Inflammatory macrophage treated with lipopolysaccharide for 4 hours (primary cell): ENCODE results near the gene PRDM1.

Experiments
- DNase-seq: peaks from one replicate; pipeline ENCODE4 v3.0.0-alpha.2; 2020

Gene PRDM1

DNA sequence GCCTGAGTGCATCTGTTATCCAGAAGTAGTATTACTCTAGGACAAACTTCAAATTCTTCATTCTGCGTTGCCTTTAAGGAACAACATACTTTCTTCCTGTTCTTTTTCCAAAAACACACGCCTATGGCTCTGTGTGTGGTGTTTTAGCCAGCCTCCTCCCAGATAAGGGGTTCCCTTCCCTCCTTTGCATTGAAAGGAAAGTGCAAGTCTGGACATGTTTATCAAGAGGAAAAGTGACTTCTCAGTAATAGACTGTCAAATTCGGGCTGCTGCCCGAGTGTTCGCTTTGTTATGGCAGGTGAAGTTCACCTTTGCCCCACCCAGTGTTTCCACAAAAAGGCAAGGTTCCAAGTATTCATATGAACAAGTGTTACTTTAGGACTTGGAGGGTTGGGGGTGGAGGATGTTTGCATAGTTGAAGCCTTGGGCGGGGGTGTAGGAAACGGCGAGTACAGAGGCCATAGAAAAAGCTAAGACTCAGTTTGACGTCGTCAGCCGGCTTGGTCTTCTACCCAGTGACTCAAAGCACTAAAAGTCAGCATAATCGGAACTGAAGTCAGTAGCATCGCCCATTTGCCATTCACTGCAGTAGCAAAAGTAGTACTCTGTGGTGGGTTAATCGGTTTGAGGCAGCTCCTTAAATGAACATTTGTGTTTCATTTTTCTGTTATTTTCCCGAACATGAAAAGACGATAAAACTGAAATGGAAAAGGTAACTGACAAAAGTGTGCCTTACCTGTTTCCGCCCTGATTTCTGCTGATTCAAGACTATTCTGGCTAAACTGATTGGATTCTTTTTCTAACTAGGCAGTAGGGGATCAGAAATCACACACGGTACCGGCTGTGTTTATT lies 12.5 kb downstream of the PRDM1 start:
- peak; percentile 50 for DNase-seq

- DNase-seq = no peak
These were observed 13.1 kb downstream of the PRDM1 start for GRCh38 chr6:106099235-106099537.

DNA sequence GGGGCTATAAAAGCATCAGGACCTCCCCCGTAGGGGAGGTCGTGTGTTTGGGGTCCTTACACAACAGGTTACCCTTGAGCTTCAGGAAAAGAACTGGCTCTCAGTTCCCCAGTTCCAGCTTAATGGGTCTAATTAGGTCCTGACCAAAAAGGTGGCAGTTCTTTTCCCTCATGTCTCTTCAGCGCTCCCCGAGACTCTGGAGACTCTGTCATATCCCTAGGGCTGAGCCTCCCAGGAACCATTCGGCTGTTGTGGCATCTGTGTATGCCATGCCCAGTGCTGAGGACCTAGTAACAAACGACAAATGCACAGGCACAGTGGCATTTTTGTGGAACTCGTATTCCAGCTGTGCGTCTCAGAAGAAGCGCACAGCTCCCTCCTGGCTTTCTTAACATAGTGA lies 14.6 kb downstream of the PRDM1 start:
- DNase-seq = no peak

GRCh38 chr6:106101466-106101865 lies 15.3 kb downstream of the PRDM1 start:
- peak; percentile 48 for DNase-seq

DNA sequence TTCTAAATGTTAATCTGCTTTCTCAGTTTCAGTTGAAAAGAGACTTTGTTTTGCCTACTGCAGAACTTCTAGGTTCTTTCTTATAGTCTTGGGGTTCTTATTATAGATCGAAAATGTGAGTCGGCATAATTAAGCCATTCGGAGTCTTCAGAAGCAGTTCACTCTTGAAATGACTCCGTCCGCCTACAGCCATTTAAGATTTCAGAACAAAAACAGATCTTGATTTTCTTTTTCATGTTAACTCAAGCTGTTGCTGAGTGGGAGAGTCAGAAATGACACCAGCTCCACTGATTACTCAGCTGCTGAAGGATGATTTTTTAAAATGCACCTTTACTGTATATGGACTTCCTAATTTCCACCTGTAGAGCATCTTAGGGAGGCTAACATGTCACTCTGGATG lies 15.9 kb downstream of the PRDM1 start:
- DNase-seq = no peak

DNA sequence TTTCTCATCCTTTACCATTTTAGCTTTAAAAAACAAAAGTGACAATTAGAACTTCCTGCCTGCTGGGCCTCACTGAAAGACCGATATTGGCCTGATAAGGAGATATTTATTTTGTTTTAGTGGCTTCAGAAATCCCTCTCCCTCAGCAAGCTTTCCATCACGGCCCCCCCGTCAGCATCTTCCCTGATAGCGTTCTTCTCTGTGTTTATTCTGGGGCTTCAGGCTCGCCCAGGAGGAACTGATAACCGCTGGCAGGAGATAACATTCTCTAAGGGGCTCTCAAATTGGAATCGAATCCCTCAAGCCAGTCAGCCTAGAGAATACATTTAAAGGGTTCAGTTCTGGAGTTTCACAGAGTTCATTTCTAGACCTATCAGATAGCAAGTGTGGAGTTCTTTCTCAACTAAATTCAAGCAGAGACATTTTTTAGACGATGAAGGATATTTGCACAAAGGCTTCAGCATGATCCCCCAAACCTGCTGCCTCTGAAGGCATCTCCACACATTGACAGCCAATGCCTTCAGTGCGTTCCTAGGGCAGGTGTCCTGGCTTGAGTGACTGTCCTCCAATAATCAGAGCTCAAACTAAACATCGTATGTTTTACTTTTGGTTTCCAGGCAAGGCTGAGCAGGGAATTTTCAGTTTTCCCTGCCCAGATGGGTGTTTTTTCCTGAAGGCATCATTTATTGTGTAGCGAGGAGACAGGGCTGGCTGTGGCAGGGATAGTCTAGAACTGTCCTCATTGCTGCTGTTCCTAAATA lies 17.0 kb downstream of the PRDM1 start:
- no peak for DNase-seq

GRCh38 chr6:106103728-106104109 lies 17.6 kb downstream of the PRDM1 start:
- no peak for DNase-seq

DNA sequence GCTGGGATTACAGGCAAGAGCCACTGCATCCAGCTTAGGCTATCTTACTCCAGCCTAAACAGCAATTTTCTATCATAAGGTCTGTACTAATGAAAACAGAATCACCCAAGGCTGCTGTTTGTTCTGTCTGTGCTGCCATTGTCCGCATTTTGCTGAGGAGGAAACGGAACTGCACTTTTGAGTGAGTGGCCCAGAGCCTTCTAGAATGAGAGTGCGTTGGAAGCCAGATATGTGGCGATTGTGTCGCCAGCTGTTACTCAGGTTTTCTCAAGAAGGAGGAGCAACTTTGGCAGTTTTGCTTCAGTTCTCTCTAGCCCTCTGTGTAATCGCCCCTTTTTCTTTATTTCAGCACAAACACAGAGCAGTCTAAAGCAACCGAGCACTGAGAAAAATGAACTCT lies 18.3 kb downstream of the PRDM1 start:
- DNase-seq = no peak

GRCh38 chr6:106104941-106105340 lies 18.8 kb downstream of the PRDM1 start:
- no peak for DNase-seq

- no peak for DNase-seq
These were observed 19.4 kb downstream of the PRDM1 start for GRCh38 chr6:106105493-106105892.

DNA sequence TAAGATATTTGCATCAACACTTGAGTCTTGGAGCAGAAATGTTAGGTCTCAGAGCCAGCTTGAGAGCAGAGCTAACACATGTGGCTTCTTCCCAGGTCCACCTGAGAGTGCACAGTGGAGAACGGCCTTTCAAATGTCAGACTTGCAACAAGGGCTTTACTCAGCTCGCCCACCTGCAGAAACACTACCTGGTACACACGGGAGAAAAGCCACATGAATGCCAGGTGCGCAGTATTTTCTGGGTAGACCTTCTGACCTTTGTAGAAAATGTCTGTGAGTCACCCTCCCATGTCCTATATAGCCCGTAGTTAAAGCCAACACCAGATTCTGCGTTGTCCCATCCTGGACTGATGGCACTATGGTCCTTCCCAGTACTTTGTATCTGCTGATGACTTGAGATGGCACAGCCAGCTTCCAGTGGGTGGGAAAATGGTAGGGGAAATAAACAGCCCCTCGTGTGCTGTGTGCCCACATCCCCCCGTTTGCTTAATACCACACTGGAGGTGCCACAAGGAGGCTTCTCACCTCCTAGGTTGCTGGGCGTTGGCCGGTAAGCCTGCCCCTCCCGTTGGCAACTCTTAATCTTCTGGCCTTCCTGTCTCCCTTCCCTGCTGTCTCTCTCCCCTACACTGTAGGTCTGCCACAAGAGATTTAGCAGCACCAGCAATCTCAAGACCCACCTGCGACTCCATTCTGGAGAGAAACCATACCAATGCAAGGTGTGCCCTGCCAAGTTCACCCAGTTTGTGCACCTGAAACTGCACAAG lies 20.3 kb downstream of the PRDM1 start:
- DNase-seq = no peak

GRCh38 chr6:106107043-106107613 lies 21.0 kb downstream of the PRDM1 start:
- DNase-seq = peak; percentile 55

DNA sequence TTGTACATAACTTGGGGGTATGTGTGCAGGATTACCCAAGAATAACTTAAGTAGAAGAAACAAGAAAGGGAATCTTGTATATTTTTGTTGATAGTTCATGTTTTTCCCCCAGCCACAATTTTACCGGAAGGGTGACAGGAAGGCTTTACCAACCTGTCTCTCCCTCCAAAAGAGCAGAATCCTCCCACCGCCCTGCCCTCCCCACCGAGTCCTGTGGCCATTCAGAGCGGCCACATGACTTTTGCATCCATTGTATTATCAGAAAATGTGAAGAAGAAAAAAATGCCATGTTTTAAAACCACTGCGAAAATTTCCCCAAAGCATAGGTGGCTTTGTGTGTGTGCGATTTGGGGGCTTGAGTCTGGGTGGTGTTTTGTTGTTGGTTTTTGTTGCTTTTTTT lies 22.0 kb downstream of the PRDM1 start:
- DNase-seq = no peak

DNA sequence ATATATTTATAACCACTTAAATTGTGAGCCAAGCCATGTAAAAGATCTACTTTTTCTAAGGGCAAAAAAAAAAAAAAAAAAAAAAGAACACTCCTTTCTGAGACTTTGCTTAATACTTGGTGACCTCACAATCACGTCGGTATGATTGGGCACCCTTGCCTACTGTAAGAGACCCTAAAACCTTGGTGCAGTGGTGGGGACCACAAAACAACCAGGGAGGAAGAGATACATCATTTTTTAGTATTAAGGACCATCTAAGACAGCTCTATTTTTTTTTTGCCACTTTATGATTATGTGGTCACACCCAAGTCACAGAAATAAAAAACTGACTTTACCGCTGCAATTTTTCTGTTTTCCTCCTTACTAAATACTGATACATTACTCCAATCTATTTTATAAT lies 22.9 kb downstream of the PRDM1 start:
- no peak for DNase-seq

DNA sequence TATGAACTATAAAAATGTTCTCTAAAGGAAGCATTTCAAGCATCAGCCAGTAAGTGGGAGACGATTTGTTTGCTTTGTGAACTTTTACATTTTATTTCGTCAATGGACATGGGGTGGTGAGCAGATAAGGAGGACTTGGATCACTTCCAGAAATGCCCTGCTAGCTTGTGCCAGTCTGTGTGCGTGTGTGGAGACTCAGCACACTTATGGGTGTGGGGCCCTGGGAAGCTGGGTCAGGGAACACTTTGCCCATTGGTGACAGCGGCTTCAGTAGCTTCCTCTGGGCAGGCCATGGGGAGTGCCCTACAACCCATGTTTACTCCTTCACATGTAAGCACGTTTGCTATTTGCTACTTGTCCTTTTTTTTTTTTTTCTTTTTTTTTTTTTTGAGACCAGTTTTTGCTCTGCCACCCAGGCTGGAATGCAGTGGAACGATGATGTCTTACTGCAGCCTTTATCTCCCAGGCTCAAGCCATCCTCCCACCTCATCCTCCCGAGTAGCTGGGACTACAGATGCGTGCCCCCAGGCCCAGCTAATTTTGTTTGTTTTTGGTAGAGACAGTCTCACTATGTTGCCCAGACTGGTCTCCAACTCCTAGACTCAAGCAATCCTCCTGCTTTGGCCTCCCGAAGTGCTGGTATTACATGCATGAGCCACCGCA lies 24.2 kb downstream of the PRDM1 start:
- no peak for DNase-seq

DNA sequence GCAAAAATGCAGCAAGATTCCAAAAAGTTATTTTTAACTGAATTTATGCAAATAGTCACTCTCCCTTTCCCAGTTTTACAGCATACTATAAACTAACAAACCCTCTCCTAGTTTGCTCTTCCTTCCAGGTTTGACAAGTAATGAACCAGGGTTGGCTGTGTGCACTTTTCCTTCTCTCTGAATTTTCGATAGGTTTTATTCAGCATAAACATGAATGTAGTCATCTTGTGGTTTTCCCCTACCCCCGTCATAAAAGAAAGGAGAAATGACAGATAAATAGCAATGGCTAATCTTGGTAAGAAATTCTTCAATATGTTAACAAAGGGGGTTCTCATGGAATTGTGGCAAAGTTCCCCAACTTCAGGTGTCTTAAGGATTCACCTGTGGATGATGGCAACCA lies 26.3 kb downstream of the PRDM1 start:
- peak; percentile 38 for DNase-seq

- DNase-seq = no peak
These were observed 27.3 kb downstream of the PRDM1 start for GRCh38 chr6:106113256-106113959.

DNA sequence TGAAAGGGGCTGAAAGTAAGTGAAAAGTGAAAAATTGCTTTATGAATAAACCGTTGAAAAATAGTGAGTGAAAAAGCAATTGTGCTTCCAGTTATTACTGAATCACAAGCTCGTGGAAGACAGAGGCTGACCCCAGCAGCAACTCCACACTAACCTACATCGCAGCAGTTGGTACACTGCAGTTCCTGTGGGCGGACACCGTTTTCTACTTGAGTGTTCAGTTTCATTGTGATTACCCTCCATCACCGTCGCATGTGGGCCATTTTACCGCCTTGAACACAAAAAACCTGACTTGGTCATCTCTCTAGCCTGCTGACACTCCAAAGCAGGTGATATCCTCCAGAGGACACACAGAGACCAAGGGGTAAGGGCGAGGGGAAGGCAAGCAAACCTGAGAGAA lies 28.4 kb downstream of the PRDM1 start:
- DNase-seq = no peak

DNA sequence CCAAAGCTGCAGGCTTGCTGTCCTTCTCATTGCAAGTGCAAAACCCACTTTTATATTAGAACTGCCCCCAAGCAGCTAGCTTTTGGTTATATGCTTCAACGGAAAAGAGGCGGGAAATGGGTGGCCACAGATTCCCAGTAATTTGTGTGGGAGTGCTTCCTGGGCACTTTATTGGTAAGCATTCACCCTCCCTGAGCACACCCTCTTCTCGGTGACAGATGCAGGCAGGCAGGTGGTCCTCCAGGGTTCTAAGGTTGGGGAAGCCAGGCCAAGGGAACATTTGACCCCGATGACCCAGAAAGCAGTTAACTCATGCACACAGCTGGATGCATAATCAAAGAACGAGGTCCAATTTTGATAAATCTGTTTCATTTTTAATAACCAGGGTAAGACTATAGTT lies 29.1 kb downstream of the PRDM1 start:
- DNase-seq = no peak

DNA sequence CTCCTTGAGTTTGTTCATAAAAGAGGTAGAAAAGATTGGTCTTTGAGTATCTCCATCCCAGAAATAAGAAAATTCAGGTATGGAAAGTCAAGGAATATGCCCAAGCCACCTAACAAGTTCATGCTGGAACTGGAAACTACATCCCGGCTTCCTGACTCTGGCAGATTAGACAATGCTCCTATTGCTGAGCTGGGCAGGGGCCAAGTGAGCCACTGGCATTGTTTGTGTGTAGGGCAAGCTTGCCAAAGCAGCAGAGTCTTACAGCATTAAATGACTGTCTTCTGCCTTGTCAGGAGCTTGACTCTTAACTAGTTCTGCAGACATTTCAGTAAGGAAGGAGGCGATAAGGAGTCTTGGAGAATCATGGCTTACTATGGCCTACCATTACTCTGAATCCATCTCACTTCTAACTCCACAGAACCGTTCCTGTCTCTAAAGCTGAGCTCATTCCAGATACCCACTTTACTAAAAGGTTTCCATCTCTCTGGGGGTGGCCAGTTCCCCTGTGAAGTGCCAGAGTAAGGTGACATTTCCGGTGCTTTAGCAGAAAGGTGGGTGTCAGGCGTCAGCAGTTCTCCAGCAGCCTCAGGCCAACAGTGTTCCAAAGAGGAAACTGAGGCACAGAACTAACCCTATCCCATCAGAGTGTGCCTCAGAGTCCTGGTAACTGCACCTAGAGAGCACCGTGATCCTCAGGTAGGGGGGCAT lies 30.1 kb downstream of the PRDM1 start:
- DNase-seq = no peak

GRCh38 chr6:106117579-106117978 lies 31.4 kb downstream of the PRDM1 start:
- DNase-seq = peak; percentile 64
